Loucy (cell line): ENCODE data around the gene C1QTNF9.

ENCODE experiments used
- H2AFZ ChIP-seq: fragments of 200-600 bp; sonication (generic); 2 replicates; pipeline ENCODE4 v1.6.0; 2016; ENCODE audit warnings: antibody characterized with exemption, mild to moderate bottlenecking, low read length, moderate library complexity
- H3F3A ChIP-seq: fragments of 200-600 bp; 2 replicates; pipeline ENCODE4 v1.6.0; 2016; ENCODE audit warnings: antibody characterized with exemption, low read depth, mild to moderate bottlenecking
- H3K27me3 ChIP-seq: fragments of 200-600 bp; sonication (generic); 2 replicates; pipeline ENCODE4 v1.6.1; 2014; ENCODE audit warnings: low read length, mild to moderate bottlenecking; ENCODE audit not compliant: insufficient read depth, poor library complexity, severe bottlenecking
- H3K36me3 ChIP-seq: fragments of 200-600 bp; sonication (generic); 2 replicates; pipeline ENCODE4 v1.6.1; 2016; ENCODE audit warnings: low read length; ENCODE audit not compliant: insufficient read depth
- H3K4me1 ChIP-seq: fragments of 200-600 bp; sonication (generic); 2 replicates; pipeline ENCODE4 v1.5.1; 2014; ENCODE audit warnings: low read length, mild to moderate bottlenecking; ENCODE audit not compliant: insufficient read depth, poor library complexity, severe bottlenecking
- H3K4me2 ChIP-seq: fragments of 200-600 bp; sonication (generic); 2 replicates; pipeline ENCODE4 v1.6.0; 2014; ENCODE audit warnings: antibody characterized with exemption, low read length, low read depth, mild to moderate bottlenecking; ENCODE audit not compliant: poor library complexity, severe bottlenecking
- H3K4me3 ChIP-seq: fragments of 200-600 bp; sonication (generic); 2 replicates; pipeline ENCODE4 v1.5.1; 2014; ENCODE audit warnings: low read length, mild to moderate bottlenecking, mixed read lengths; ENCODE audit not compliant: poor library complexity, severe bottlenecking
- H3K79me2 ChIP-seq: fragments of 200-600 bp; sonication (generic); 2 replicates; pipeline ENCODE4 v1.6.1; 2014; ENCODE audit warnings: low read length; ENCODE audit not compliant: insufficient read depth
- H3K9ac ChIP-seq: fragments of 200-600 bp; sonication (generic); 2 replicates; pipeline ENCODE4 v1.6.0; 2014; ENCODE audit warnings: mild to moderate bottlenecking, low read depth, low read length, moderate library complexity; ENCODE audit not compliant: poor library complexity, severe bottlenecking
- H3K9me2 ChIP-seq: fragments of 200-600 bp; sonication (generic); replicated peaks from 2 replicates; pipeline ENCODE4 v1.6.1; 2016; ENCODE audit warnings: low read depth, low read length, mixed read lengths
- H3K9me3 ChIP-seq: fragments of 200-600 bp; sonication (generic); 2 replicates; pipeline ENCODE4 v1.6.1; 2014; ENCODE audit warnings: mild to moderate bottlenecking, antibody characterized with exemption, low read length, low read depth; ENCODE audit not compliant: insufficient read depth
- H4K20me1 ChIP-seq: fragments of 200-600 bp; sonication (generic); 2 replicates; pipeline ENCODE4 v1.6.0; 2014; ENCODE audit warnings: antibody characterized with exemption, low read length, mild to moderate bottlenecking; ENCODE audit not compliant: insufficient read depth, poor library complexity, severe bottlenecking
- EZH2phosphoT487 ChIP-seq: fragments of 200-600 bp; IDR thresholded peaks from 2 replicates; pipeline ENCODE4 v1.6.1; 2018; ENCODE audit warnings: antibody characterized with exemption, mild to moderate bottlenecking, moderate library complexity, borderline replicate concordance
- TF ChIP-seq, protein P1 (sequence below): fragments of 200-600 bp; sonication (generic); conservative IDR thresholded peaks from 2 replicates; pipeline ENCODE4 v1.5.1; 2014; ENCODE audit warnings: mild to moderate bottlenecking, antibody characterized with exemption, low read length

C1QTNF9 gene

DNA sequence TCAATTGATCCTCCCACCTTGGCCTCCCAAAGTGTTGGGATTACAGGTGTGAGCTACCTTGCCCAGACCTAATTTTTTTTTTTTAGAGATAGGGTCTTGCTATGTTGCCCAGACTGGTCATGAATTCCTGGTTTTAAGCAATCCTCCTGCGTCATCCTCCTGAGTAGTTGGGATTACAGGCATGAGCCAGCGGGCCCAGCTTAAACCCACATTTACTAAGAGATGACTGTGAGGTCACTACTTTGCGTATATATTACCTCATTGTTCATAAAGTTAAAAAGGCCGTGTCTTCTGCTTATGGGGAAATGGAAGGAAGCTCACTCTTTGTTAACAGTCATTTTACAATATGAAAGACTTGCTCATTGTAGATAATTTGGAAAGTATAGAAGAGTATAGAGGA lies 39.6 kb upstream of the C1QTNF9 start:
- no peaks in the 10 kb centered on the region for H3K9me2 ChIP-seq
- H2AFZ ChIP-seq: no peak overlapping the region
- H3K79me2 ChIP-seq: peaks cover 33% of the 10 kb centered on the region; the same call in 1 of the 2 replicates
- H3K27me3 ChIP-seq: no peaks in the 10 kb centered on the region
- TF ChIP-seq EZH2phosphoT487: no peak
- TF ChIP-seq, protein P1, sequence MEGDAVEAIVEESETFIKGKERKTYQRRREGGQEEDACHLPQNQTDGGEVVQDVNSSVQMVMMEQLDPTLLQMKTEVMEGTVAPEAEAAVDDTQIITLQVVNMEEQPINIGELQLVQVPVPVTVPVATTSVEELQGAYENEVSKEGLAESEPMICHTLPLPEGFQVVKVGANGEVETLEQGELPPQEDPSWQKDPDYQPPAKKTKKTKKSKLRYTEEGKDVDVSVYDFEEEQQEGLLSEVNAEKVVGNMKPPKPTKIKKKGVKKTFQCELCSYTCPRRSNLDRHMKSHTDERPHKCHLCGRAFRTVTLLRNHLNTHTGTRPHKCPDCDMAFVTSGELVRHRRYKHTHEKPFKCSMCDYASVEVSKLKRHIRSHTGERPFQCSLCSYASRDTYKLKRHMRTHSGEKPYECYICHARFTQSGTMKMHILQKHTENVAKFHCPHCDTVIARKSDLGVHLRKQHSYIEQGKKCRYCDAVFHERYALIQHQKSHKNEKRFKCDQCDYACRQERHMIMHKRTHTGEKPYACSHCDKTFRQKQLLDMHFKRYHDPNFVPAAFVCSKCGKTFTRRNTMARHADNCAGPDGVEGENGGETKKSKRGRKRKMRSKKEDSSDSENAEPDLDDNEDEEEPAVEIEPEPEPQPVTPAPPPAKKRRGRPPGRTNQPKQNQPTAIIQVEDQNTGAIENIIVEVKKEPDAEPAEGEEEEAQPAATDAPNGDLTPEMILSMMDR: no peak
- no peaks in the 10 kb centered on the region for H3K36me3 ChIP-seq
- H4K20me1 ChIP-seq: no peaks in the 10 kb centered on the region
- H3F3A ChIP-seq: peaks cover 9% of the 10 kb centered on the region; the same call in 1 of the 2 replicates
- H3K9me3 ChIP-seq: no peaks in the 10 kb centered on the region
- H3K9ac ChIP-seq: peak overlapping the region; percentile 80
- H3K4me3 ChIP-seq: no peak overlapping the region
- no peak overlapping the region for H3K4me2 ChIP-seq
- peaks cover 52% of the 10 kb centered on the region for H3K4me1 ChIP-seq

DNA sequence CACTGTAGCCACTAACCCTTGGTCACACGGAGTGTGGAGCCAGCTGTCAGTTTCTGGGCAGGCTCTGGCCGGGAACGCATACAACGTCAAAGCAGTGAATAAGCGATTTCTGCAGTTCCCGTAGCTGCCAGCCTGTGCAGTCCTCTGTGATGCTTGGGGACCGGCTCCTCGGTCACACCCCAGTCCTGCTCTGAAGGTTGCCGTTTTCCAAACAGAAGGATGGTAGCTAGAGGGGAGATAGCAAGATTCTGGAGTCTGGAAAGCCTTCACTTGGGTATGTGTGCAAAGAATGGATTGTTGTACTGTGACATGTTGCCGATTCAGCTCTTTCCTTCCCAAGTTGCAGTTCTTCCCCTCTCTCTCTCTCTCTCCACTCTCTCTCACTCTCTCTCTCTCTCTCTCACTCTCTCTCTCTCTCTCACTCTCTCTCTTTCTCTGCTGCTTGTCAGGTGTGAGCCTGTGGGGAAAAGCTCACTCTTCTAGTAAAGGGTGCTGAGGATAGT lies 38.7 kb upstream of the C1QTNF9 start:
- no peaks in the 10 kb centered on the region for H3K36me3 ChIP-seq
- no peak for TF ChIP-seq EZH2phosphoT487
- TF ChIP-seq, protein P1: no peak; the same call in 1 of the 2 replicates
- H4K20me1 ChIP-seq: no peaks in the 10 kb centered on the region
- peaks cover 49% of the 10 kb centered on the region for H3K4me1 ChIP-seq
- H3K27me3 ChIP-seq: no peaks in the 10 kb centered on the region
- peaks cover 9% of the 10 kb centered on the region; the same call in 1 of the 2 replicates for H3F3A ChIP-seq
- peak overlapping the region; percentile 80 for H3K9ac ChIP-seq
- no peaks in the 10 kb centered on the region for H3K9me2 ChIP-seq
- H3K79me2 ChIP-seq: peaks cover 33% of the 10 kb centered on the region; the same call in 1 of the 2 replicates
- H2AFZ ChIP-seq: peak overlapping the region; percentile 44
- peak overlapping the region; percentile 74 for H3K4me3 ChIP-seq
- no peaks in the 10 kb centered on the region for H3K9me3 ChIP-seq
- peak overlapping the region; percentile 90 for H3K4me2 ChIP-seq

DNA sequence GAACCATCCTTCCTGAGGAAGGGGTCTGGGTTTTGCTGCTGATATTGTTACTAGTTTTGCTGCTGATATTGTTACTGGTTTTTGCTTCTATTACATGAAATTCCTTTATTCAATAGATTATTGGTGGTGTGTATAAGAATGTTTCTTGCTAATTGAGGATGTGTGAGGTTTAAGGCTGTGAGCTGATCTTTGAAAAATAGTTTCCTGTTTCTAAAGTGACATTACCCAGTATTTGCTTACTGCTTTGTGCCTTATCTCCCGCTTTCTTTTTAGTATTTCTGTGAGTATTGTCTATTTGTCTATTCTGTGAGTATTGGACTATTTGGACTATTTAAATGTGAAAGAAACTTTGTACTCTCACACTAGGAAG lies 38.2 kb upstream of the C1QTNF9 start:
- Histone ChIP-seq H2AFZ (peak overlapping the region; percentile 30; the same call in 1 of the 2 replicates), H3K36me3 (no peaks in the 10 kb centered on the region), H3K4me1 (peaks cover 49% of the 10 kb centered on the region), H3K79me2 (peaks cover 33% of the 10 kb centered on the region; the same call in 1 of the 2 replicates), H3K4me3 (peak overlapping the region; percentile 74), H3K9ac (peak overlapping the region; percentile 80), H3K9me2 (no peaks in the 10 kb centered on the region), H3K9me3 (no peaks in the 10 kb centered on the region), H4K20me1 (no peaks in the 10 kb centered on the region), H3K4me2 (peak overlapping the region; percentile 90), H3K27me3 (no peaks in the 10 kb centered on the region), H3F3A (peaks cover 9% of the 10 kb centered on the region; the same call in 1 of the 2 replicates)
- TF ChIP-seq, protein P1: no peak
- TF ChIP-seq EZH2phosphoT487: no peak
